Measurements from ENCODE around the gene PCNT. TPM values are rescaled to one million over a fixed set of nuclear protein-coding genes. Genes with fewer than 3 reads are reported as not detected.

PCNT gene
- polyA plus RNA-seq, 3 donors: 5.7 to 15.6 (median 11.2) TPM

DNA sequence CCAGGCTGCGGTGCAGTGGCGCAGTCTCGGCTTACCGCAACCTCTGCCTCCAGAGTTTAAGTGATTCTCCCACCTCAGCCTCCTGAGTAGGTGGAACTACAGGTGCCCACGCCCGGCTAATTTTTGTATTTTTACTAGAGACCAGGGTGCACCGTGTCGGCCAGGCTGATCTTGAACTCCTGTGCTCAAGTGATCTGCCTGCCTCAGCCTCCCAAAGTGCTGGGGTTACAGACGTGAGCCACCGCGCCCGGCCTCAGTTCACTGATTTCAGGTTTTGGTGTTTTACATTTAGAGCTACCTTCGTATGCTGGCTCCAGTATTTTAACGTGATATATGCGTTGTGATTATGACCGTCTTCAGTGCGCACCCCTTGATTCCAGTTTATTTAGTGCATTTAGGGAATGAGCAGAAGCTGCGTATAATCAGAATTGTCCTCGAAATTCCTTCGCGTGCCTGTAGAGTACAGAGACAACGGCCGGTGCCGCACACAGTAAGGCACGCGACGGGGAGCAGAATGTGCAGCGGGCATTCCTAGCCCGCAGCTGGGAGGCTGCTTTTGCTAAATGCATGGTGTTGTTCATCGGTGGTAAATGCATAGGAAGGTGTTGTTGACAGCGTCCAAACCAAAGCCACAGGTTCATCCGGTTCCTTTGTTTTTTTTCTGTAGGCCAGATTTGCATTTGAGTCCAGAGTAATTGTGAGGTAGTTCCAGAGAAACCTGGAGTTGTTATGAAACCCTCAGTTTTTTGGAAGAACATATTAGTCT is 85.9 kb downstream of the PCNT start:
- H3K27ac ChIP-seq (ENCODE audit: low read depth, low read length): no peak overlapping the region
- WGBS, 3 donors: 89 to 97% (median 93%) methylated on average over 32 of the region's 32 CpGs

DNA sequence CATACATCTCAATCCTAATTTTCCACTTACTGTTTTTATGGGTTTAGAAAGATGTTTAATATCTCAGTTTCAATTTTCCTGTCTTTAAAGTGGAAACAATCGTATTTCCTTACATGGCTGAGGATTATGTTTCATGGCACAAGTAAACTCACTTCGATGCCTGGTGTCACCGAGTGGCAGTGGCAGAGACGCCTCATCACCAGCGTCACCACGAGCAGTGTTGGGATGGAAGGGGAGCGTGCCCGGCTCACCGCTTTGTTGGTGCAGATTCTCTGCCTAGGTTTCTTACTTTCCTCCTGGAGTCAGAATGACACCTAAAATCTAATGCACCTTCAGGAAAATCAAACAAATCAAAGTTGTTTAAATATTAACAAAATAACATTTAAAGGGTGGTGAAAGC is 86.6 kb downstream of the PCNT start:
- H3K27ac ChIP-seq (ENCODE audit: low read depth, low read length): no peak overlapping the region
- WGBS, 3 donors: 95 to 98% (median 97%) methylated on average over 9 of the region's 9 CpGs

DNA sequence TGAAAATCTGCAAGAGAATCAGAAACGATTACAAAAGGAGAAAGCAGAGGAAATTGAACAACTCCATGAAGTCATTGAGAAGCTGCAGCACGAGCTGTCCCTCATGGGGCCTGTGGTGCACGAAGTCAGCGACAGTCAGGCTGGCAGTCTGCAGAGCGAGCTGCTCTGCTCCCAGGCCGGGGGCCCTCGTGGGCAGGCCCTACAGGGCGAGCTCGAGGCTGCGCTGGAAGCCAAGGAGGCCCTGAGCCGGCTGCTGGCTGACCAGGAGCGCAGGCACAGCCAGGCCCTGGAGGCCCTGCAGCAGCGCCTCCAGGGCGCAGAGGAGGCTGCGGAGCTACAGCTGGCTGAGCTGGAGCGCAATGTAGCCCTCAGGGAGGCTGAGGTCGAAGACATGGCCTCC is 87.3 kb downstream of the PCNT start:
- 91 to 96% (median 95%) methylated on average over 17 of the region's 17 CpGs for WGBS, 3 donors

DNA sequence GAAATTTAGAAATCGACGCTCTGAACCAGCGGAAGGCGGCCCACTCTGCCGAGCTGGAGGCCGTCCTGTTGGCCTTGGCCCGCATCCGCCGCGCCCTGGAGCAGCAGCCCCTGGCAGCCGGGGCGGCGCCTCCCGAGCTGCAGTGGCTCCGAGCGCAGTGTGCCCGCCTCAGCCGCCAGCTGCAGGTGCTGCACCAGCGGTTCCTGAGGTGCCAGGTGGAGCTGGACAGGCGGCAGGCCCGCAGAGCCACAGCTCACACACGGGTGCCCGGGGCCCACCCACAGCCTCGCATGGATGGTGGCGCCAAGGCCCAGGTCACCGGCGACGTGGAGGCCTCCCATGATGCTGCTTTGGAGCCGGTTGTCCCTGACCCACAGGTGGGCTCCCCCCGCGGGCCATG is 87.7 kb downstream of the PCNT start:
- 87 to 97% (median 92%) methylated on average over 29 to 31 of the region's 31 CpGs for WGBS, 3 donors
- H3K27ac ChIP-seq (ENCODE audit: low read depth, low read length): no peak overlapping the region

More for the DNA sequence above, 87.3 kb downstream of the PCNT start:
- H3K27ac ChIP-seq (ENCODE audit: low read depth, low read length): no peak overlapping the region

DNA sequence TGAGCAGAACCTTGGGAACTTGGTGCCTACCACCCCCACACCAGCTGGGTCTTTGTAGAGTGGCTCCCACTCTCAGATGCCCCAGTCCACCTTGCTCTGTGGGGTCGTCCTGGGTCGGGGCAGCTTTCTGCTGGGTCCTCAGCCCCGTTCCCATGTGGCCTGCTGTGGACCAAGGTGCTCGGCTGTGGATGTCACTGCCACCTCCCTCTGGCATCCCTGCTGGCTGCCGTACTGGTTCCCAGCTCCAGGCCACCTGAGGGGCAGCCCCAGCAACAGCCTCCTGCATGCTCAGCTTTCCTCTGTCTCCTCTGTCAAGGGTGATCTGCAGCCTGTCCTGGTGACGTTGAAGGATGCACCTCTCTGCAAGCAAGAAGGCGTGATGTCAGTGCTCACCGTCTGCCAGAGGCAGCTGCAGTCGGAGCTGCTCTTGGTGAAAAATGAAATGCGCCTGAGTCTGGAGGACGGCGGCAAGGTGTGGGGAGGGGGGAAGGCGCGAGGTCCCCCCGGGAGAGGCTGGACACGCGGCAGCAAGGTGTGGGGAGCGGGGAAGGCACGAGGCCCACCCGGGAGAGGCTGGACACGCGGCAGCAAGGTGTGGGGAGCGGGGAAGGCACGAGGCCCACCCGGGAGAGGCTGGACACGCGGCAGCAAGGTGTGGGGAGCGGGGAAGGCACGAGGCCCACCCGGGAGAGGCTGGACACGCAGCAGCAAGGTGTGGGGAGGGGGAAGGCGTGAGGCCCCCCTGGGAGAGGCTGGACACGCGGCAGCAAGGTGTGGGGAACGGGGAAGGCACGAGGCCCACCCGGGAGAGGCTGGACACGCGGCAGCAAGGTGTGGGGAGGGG is 88.8 kb downstream of the PCNT start:
- H3K27ac ChIP-seq (ENCODE audit: low read depth, low read length): no peak overlapping the region
- 85 to 88% (median 86%) methylated on average over 22 to 31 of the region's 39 CpGs for WGBS, 3 donors

DNA sequence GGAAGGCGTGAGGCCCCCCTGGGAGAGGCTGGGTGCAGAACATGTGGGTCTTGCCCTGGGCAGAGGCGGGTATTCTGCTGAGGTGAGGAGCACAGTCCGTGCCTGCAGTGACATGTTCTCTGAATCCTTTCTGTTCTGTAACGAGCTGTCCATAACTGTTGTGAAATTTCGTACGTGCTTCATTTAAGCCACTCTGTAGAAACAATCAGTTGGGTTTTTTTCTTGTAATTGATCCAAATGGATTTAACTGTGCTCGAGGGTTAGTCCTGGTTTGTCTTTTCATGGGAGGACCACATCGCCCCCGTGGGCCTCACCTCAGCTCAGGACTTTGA is 89.4 kb downstream of the PCNT start:
- WGBS, 3 donors: 83 to 89% (median 84%) methylated on average over 9 of the region's 9 CpGs

DNA sequence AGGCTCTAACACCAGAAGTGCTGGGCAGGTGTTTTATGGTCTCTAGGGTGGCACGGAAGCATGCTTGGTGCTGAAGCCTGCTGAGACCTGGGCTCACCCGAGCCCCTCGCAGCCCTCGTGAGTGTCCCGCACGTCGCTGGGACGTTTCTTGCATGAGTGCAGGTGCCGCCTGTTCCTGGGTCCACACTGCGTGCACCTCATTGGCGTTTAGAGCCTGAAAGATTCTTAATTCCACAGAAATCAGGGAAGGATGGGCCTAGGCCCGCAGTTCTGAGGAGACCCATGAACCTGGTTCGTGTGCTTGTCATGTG is 91.0 kb downstream of the PCNT start:
- no peak overlapping the region for H3K27ac ChIP-seq (ENCODE audit: low read depth, low read length)
- WGBS, 3 donors: 96 to 97% (median 97%) methylated on average over 13 of the region's 13 CpGs

More for the DNA sequence above, 89.4 kb downstream of the PCNT start:
- no peak overlapping the region for H3K27ac ChIP-seq (ENCODE audit: low read depth, low read length)

DNA sequence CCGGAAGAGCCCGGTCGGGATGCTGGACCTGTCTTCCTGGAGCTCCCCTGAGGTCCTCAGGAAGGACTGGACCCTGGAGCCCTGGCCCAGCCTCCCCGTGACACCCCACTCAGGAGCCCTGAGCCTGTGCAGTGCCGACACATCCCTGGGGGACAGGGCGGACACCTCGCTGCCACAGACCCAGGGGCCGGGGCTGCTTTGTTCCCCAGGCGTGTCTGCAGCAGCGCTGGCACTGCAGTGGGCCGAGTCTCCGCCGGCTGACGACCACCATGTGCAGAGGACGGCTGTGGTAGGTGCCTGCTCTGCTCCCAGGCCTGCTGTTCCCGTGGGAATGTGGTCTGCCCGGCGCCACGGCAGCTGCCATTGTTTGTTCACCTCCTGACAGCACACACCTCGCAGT is 92.6 kb downstream of the PCNT start:
- WGBS, 3 donors: 91 to 94% (median 93%) methylated on average over 20 of the region's 20 CpGs
- H3K27ac ChIP-seq (ENCODE audit: low read depth, low read length): no peak overlapping the region

DNA sequence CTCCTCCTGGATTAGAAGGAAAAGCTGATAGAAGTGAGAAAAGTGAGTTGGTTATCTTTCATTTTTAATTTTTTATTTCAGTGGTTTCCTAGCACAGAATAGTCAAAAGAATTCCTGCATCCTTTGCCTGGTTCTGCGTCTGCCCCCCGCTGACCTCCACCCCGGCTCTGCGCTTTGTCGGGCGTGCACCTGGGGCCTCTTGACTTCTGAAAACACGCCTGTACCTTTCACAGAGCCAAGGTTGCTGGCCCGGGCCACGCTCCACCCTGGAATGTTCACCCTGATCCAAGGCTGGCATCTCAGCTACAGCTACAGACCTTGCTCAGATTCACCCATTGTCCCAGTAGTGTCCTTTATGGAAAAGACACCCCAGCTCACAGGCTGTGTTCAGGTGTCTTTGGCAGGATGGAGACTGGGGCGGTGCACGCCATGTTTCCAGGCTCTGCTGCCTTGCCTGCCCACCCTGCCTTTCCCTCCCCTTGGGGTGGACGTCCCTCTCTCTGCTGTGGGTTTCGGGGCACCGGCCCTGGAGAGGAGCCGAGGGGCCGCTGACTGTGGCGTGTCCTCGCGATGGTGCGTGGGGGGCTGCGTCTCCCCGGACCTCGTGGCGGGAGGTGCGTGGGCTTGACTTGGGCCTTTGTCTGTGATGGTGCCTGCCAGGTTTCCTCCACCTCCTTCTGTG is 94.5 kb downstream of the PCNT start:
- WGBS, 3 donors: 93 to 94% (median 94%) methylated on average over 25 of the region's 25 CpGs

DNA sequence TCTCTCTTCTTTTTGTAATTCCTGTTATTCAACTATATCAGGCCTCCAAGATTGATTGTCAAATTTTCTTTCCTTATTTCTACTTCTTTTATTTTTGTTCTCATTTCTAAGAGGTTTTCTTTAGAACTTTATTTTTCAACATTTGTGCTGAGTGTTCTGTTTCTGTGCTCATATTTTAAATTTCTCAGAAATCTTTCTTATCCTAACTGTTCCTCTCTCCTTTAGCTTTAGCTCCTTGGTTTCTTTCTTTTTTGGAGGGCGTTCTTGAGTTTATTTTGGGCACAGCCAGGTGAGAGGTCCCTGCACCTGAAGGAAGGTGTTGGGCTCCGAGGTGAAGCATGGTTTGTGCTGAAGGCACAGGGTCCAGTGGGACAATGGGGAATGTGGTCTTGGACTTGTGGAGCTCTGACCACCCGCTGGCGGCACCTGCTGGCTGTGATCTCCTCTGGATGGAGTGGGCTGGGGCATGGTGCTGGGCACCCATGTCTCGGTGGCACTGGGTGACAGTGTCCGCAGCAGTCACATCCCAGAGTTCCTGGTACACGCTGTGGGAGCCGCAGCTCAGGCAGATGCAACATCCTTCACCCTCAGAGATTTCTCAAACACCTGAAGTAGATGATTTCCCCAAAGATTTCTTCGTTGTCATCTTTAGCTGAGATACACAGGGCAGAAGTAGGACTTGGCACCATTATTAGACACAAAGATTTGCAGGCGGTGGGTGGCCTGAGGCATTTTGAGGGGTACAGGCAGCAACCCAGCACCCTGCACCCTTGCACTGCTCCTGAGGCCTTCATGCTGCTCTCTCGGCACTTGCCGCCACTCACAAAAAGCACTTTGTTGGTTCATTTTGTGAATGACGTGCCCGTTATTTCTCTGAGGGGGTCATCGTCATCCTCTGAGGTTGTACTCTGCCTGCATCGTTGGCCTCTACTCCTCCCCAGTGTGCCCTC is 96.6 kb downstream of the PCNT start:
- WGBS, 3 donors: 91 to 94% (median 91%) methylated on average over 16 of the region's 16 CpGs
- H3K27ac ChIP-seq (ENCODE audit: low read depth, low read length): no peak overlapping the region

More for the DNA sequence above, 94.5 kb downstream of the PCNT start:
- H3K27ac ChIP-seq (ENCODE audit: low read depth, low read length): no peak overlapping the region

DNA sequence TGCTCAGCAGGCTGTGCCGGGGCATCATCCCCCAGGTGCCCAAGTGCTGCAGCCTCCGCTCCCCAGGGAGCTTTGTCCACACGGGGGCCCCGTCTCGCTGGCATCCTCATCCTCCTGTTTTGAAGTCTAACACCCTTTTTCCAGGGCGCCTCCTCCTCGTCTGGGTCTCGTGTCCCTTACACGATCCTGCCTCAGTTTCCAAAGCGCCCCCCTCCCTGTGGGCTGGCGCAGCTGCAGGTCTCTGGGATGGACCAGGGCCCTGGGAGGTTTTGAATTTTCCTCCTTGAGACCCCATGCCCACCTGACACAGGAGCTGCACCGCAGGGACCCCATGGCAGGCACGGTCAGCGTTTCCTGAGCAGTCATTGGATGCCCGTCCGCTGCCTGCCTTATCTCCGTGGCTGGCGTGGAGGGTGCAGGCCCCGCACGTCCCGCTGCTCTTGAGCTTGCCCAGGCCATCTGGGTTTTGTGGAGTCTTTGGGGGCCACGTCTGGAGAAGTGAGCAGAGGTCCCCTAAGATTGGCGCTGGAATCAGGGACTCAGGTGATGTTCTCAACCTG is 97.3 kb downstream of the PCNT start:
- no peak overlapping the region for H3K27ac ChIP-seq (ENCODE audit: low read depth, low read length)
- 89 to 96% (median 95%) methylated on average over 23 of the region's 23 CpGs for WGBS, 3 donors

DNA sequence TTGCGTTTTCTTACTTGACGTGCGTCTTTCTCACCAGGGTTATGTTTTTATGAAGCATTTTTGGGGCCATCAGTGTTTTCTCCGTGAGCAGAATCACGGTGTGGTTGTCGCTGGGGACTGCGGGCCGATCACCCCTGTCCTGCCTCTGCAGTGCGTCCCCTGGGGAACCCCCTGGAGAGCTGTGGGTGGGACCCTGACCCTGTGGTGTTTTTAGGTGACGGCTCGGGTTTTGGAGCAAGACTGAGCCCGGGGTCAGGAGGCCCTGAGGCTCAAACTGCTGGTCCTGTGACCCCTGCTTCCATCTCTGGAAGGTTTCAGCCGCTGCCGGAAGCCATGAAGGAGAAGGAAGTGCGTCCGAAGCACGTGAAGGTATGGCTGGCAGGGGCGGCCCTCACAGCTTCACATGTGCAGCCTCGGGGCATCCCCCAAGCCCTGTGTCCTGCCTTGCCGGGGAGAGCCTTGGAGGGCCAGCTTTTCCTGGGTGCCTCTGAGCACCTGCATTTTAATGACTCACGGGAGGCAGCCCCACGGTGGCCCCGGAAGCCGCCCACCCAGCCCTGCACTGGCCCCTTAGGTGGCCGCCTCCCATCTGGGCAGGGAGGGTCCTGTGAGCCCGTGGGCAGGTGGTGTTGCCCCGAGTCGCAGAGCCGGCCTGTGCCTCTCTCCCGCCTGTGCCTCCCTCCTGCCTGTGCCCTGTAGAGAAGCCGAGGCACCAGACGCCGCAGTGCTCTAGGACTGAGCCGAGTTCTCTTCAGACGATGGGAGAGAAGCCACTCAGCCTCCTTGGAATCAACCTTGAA is 98.0 kb downstream of the PCNT start:
- WGBS, 3 donors: 92 to 95% (median 95%) methylated on average over 35 of the region's 35 CpGs
- H3K27ac ChIP-seq (ENCODE audit: low read depth, low read length): no peak overlapping the region

DNA sequence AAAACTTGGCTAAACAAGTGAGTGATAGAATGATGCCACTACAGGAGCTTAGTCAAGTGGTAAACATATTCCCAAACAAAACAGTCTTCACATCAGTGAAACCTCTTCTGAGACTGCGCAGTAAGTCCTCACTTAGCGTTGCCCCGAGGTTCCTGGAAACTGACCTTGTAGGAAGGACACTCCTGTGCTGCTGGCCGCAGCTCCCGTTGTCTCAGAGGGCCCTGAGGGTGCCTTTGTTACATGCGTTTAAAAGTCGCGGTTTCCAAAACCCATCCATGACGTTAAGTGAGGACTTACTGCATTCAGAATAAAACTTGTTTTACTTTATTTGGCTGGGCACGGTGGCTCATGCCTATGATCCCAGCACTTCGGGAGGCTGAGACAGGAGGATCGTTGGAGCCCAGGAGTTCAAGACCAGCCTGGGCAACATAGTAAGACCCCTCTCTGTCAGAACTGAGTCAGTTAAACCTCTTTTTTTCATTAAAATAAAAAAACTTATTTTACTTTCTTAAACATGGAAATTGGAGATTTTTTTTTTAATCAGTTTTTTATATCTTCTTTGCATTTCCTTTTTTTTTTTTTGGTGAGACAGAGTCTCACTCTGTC is 98.8 kb downstream of the PCNT start:
- no peak overlapping the region for H3K27ac ChIP-seq (ENCODE audit: low read depth, low read length)
- WGBS, 3 donors: 94 to 96% (median 95%) methylated on average over 12 of the region's 12 CpGs

DNA sequence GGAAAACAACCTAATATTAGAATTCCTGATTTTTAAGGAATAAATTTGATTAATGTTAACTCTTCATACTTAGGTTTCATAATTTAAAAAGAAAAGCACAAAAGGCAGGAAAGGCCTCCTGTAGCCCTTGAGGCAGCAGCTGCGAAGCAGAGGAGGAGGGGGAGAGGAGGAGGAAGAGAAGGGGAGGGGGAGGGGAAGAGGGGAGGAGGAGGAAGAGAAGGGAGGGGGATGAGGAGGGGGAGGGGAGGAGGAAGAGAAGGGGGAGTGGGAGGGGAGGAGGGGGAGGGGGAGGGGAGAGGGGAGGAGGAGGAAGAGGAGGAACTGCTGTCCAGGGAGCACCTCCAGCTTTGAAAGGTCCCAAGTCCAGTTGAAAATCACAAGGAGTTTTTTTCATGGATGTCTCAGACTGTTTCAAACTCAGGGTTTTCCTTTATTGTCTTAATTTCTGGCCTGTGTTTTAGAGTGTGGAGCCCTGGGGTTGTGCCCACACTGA is 99.6 kb downstream of the PCNT start:
- no peak overlapping the region for H3K27ac ChIP-seq (ENCODE audit: low read depth, low read length)
- WGBS, 3 donors: 40 to 78% (median 58%) methylated on average over 1 of the region's 1 CpG

DNA sequence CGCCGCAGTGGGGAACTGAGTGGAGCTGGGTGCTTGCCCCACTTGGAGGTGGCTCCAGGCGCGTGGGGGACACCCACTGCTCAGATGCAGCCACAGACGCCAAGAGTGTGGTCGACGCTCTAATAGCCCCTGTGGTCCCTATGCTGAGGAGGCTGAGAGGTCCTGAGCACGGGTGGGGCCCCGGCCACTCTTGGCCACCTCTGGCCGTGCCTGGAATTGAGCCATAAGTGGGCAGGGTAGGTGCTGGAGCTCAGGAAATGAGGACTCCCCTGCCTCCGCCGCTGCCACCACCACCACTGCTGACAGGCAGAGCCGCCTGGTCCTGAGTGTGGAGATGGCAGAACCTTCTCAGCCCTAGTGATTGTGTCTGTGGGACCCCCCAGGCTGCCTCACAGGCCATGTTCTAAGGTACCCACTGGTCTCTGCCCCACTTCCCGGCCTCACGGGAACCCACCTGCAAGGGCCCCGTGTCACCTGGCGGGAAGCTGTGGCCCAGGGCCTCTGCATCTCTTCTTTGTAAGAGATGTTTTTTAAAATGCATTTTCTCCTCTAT is 100.2 kb downstream of the PCNT start:
- 75 to 81% (median 76%) methylated on average over 17 of the region's 17 CpGs for WGBS, 3 donors
- H3K27ac ChIP-seq (ENCODE audit: low read depth, low read length): no peak overlapping the region

DNA sequence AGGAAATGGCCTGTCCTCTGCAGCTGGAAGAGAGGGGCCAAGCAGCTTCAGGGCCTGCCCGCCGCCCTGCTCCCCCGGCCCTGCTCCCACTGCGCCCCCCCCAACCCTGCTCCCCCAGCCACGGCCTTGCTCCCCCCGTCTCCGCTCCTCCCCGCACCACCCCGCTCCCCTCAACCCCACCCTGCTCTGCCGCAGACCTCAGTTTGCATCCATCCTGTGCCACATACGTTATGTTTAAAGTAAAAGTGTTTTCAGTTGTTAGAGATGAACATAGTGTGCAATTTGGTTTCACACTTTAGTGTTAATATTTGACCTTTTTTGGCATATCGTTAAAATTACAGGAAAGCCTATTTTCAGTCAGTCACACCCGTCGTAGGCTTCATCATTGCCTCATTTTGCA is 100.7 kb downstream of the PCNT start:
- WGBS, 3 donors: 84 to 95% (median 87%) methylated on average over 12 to 14 of the region's 14 CpGs
- no peak overlapping the region for H3K27ac ChIP-seq (ENCODE audit: low read depth, low read length)
